Measurements from ENCODE around the gene SMARCAL1. TPM values are rescaled to one million over a fixed set of nuclear protein-coding genes. Genes with fewer than 3 reads are reported as not detected.

The SMARCAL1 gene
- total RNA-seq, 1 donor from 2014 or later = 34.3 TPM

GRCh38 chr2:216478151-216478550 lies 65.9 kb downstream of the SMARCAL1 start:
- DNase-seq (no peak), ATAC-seq (ENCODE audit: low read depth) (no peak)
- intact Hi-C loops (cut with micrococcal nuclease) = no loop called here
- Mint-ChIP-seq H3K27ac (no peak overlapping the region), H3K4me1 (peaks cover 14% of the 10 kb centered on the region), H3K27me3 (no peaks in the 10 kb centered on the region), H3K36me3 (ENCODE audit: low read depth) (peaks cover 67% of the 10 kb centered on the region), H3K9me3 (no peaks in the 10 kb centered on the region), H3K4me3 (no peak overlapping the region)
- ChIA-PET POLR2A (no interaction called here), CTCF (interaction anchor here (0.6 kb wide), 1 partner anchor 34 kb away, joined by 3 read pairs; no protein-coding TSS in a partner anchor)
- TF ChIP-seq CTCF (IDR thresholded peaks at IDR 0.05) = no peak

GRCh38 chr2:216478791-216479190 lies 66.5 kb downstream of the SMARCAL1 start:
- H3K27me3 Mint-ChIP-seq = no peaks in the 10 kb centered on the region
- no peaks in the 10 kb centered on the region for H3K9me3 Mint-ChIP-seq
- H3K27ac Mint-ChIP-seq = no peak overlapping the region

GRCh38 chr2:216480221-216480620 lies 67.9 kb downstream of the SMARCAL1 start:
- intact Hi-C loops (cut with micrococcal nuclease) = no loop called here
- TF ChIP-seq CTCF (IDR thresholded peaks at IDR 0.05) = no peak
- Mint-ChIP-seq H3K36me3 (ENCODE audit: low read depth) (peaks cover 62% of the 10 kb centered on the region), H3K27me3 (no peaks in the 10 kb centered on the region), H3K4me1 (peaks cover 7% of the 10 kb centered on the region), H3K27ac (no peak overlapping the region), H3K9me3 (no peaks in the 10 kb centered on the region), H3K4me3 (no peak overlapping the region)
- ChIA-PET CTCF (no interaction called here), POLR2A (no interaction called here)
- ATAC-seq (ENCODE audit: low read depth) = no peak
- no peak for DNase-seq

More at GRCh38 chr2:216478791-216479190, 66.5 kb downstream of the SMARCAL1 start:
- no peak for TF ChIP-seq CTCF (IDR thresholded peaks at IDR 0.05)
- intact Hi-C loops (cut with micrococcal nuclease) = no loop called here
- ChIA-PET POLR2A (interaction anchor here (0.7 to 0.9 kb wide), 2 partner anchors 20 to 115 kb away, joined by 3 to 5 read pairs; partner anchors contain the start of gene RPL37A), CTCF (no interaction called here)
- DNase-seq (no peak), ATAC-seq (ENCODE audit: low read depth) (no peak)
- Mint-ChIP-seq H3K36me3 (ENCODE audit: low read depth) (peaks cover 64% of the 10 kb centered on the region), H3K4me3 (no peak overlapping the region), H3K4me1 (peaks cover 14% of the 10 kb centered on the region)

- Mint-ChIP-seq H3K27ac (no peak overlapping the region), H3K36me3 (ENCODE audit: low read depth) (peaks cover 45% of the 10 kb centered on the region), H3K9me3 (no peaks in the 10 kb centered on the region), H3K4me1 (no peaks in the 10 kb centered on the region), H3K27me3 (no peaks in the 10 kb centered on the region), H3K4me3 (no peak overlapping the region)
- ChIA-PET POLR2A (interaction anchor here (1.3 kb wide), 1 partner anchor 16 kb away, joined by 4 read pairs; the partner anchor contains the start of gene RPL37A), CTCF (no interaction called here)
- no peak for TF ChIP-seq CTCF (IDR thresholded peaks at IDR 0.05)
- intact Hi-C loops (cut with micrococcal nuclease) = no loop called here
- ATAC-seq (ENCODE audit: low read depth) (no peak), DNase-seq (no peak)
Measured at GRCh38 chr2:216482640-216483039, 70.4 kb downstream of the SMARCAL1 start.

- Mint-ChIP-seq H3K4me1 (peaks cover 7% of the 10 kb centered on the region), H3K27me3 (no peaks in the 10 kb centered on the region), H3K27ac (no peak overlapping the region), H3K36me3 (ENCODE audit: low read depth) (peaks cover 24% of the 10 kb centered on the region), H3K9me3 (no peaks in the 10 kb centered on the region), H3K4me3 (no peak overlapping the region)
- DNase-seq (no peak), ATAC-seq (ENCODE audit: low read depth) (no peak)
- ChIA-PET CTCF (no interaction called here), POLR2A (no interaction called here)
- intact Hi-C loops (cut with micrococcal nuclease) = no loop called here
- TF ChIP-seq CTCF (IDR thresholded peaks at IDR 0.05) = no peak
Measured at GRCh38 chr2:216485237-216485636, 73.0 kb downstream of the SMARCAL1 start.
